HepG2 (cell line): ENCODE results near the gene KRTAP4-7. TPM values are rescaled to one million over a fixed set of nuclear protein-coding genes. Genes with fewer than 3 reads are reported as not detected.

Experiments used
- ATAC-seq: fragments of 200-7000 bp; cut with Tn5 transposase; 3 replicates; pipeline ENCODE4 v1.9.1; 2020; ENCODE audit warnings: mild to moderate bottlenecking, moderate library complexity
- BruUV-seq: library from RNA; stranded (reverse); fragments of 400-500 nt; replicated peaks from 2 replicates; lab custom pipeline; 2021; lab: Mats Ljungman, UMichigan
- CTCF ChIA-PET: fragments of 300-600 bp; formaldehyde crosslinking; extraction: SDS; loops from one replicate; lab custom pipeline; 2021; ENCODE audit warnings: low total read pairs, inconsistent platforms, low intra/inter-chr PET ratio; lab: Yijun Ruan, JAX
- POLR2A ChIA-PET: fragments of 350-600 bp; sonication (Branson Sonifier 250); formaldehyde crosslinking; loops from one replicate; lab custom pipeline; 2020; ENCODE audit warnings: antibody characterized with exemption, inconsistent platforms; lab: Yijun Ruan, JAX
- DNase-seq: peaks from one replicate; pipeline ENCODE4 v3.0.0-alpha.2; 2015; ENCODE audit warnings: low spot score
- FAIRE-seq: peaks from 3 replicates; lab custom pipeline; 2011; peaks lifted over from hg19 to GRCh38; lab: Jason Lieb, UNC
- H2AFZ ChIP-seq: one replicate; pipeline ENCODE4 v1.6.1; 2011; ENCODE audit warnings: low read length, inconsistent platforms
- H3K27ac ChIP-seq: fragments of 300-600 bp; 3 replicates; pipeline ENCODE4 v1.8.0; 2011; ENCODE audit warnings: mixed run types, mild to moderate bottlenecking, mixed read lengths, low read length, inconsistent platforms; ENCODE audit not compliant: insufficient read depth; ENCODE audit errors: extremely low read length
- H3K27me3 ChIP-seq, 2 experiments: fragments of 200-600 bp in 1 of 2; 2 replicates in 1 of 2; 3 replicates in 1 of 2; pipeline versions ENCODE4 v1.6.0 to v1.8.0; 2011; ENCODE audit warnings: low read length in 2 of 2, mild to moderate bottlenecking in 2 of 2, moderate library complexity in 2 of 2, inconsistent platforms in 1 of 2; ENCODE audit not compliant: insufficient read depth in 2 of 2, control insufficient read depth in 1 of 2
- H3K36me3 ChIP-seq, 2 experiments: fragments of 200-600 bp in 1 of 2; replicated peaks in 1 of 2; 2 replicates in 1 of 2; 3 replicates in 1 of 2; pipeline versions ENCODE4 v1.5.1 to v1.8.0; 2011; ENCODE audit warnings: low read length in 2 of 2, inconsistent platforms in 1 of 2; ENCODE audit not compliant: insufficient read depth in 2 of 2, control insufficient read depth in 1 of 2
- H3K4me1 ChIP-seq: 2 replicates; pipeline ENCODE4 v1.5.1; 2012; ENCODE audit warnings: low read length, inconsistent platforms; ENCODE audit not compliant: insufficient read depth
- H3K4me2 ChIP-seq: 2 replicates; pipeline ENCODE4 v1.6.0; 2011; ENCODE audit warnings: low read depth, low read length, inconsistent platforms
- H3K4me3 ChIP-seq, 3 experiments: fragments of 200-600 bp in 1 of 3; sonication (generic), shearing (Covaris generic) in 1 of 3; replicated peaks in 1 of 3; 2 replicates each; pipeline ENCODE4 v1.5.1; 2011 to 2016; ENCODE audit warnings: low read length in 3 of 3, inconsistent platforms in 2 of 3, low read depth in 2 of 3, mild to moderate bottlenecking in 2 of 3, control low read depth in 1 of 3, mixed read lengths in 1 of 3; ENCODE audit not compliant: insufficient read depth in 1 of 3
- H3K79me2 ChIP-seq: one replicate; pipeline ENCODE4 v1.6.1; 2011; ENCODE audit warnings: low read length, inconsistent platforms; ENCODE audit not compliant: insufficient read depth
- H3K9ac ChIP-seq: 2 replicates; pipeline ENCODE4 v1.6.0; 2011; ENCODE audit warnings: mild to moderate bottlenecking, low read depth, low read length, inconsistent platforms; ENCODE audit not compliant: insufficient read depth
- H3K9me3 ChIP-seq: 2 replicates; pipeline ENCODE4 v1.5.1; 2012; ENCODE audit warnings: mild to moderate bottlenecking, low read length
- H4K20me1 ChIP-seq: 2 replicates; pipeline ENCODE4 v1.6.0; 2011; ENCODE audit warnings: inconsistent platforms, mild to moderate bottlenecking, low read length, moderate library complexity; ENCODE audit not compliant: insufficient read depth
- BORCS8-MEF2B ChIP-seq: sonication (generic); formaldehyde crosslinking; IDR thresholded peaks from 2 replicates; pipeline ENCODE4 v1.8.0; 2022; ENCODE audit warnings: mild to moderate bottlenecking, missing genetic modification reagents
- KDM6A ChIP-seq: IDR thresholded peaks from 2 replicates; pipeline ENCODE4 v1.6.1; 2016; ENCODE audit warnings: low read depth
- PAF1 ChIP-seq: IDR thresholded peaks from 2 replicates; pipeline ENCODE4 v1.6.1; 2016; ENCODE audit warnings: missing genetic modification reagents, missing compliant biosample characterization
- PHF21A ChIP-seq: sonication (generic); formaldehyde crosslinking; IDR thresholded peaks from 2 replicates; pipeline ENCODE4 v1.5.0; 2020; ENCODE audit warnings: mild to moderate bottlenecking, missing genetic modification reagents
- PREB ChIP-seq: sonication (generic); formaldehyde crosslinking; IDR thresholded peaks from 2 replicates; pipeline ENCODE4 v1.4.0; 2020; ENCODE audit warnings: missing genetic modification reagents
- SALL1 ChIP-seq: sonication (generic); formaldehyde crosslinking; IDR thresholded peaks from 2 replicates; pipeline ENCODE4 v1.8.0; 2022; ENCODE audit warnings: mild to moderate bottlenecking, missing genetic modification reagents
- SMARCE1 ChIP-seq: fragments of 450-650 bp; IDR thresholded peaks from 2 replicates; pipeline ENCODE4 v1.6.1; 2017; ENCODE audit warnings: borderline replicate concordance
- THAP9 ChIP-seq: sonication (generic); formaldehyde crosslinking; IDR thresholded peaks from 2 replicates; pipeline ENCODE4; 2020; ENCODE audit warnings: missing genetic modification reagents, mild to moderate bottlenecking, borderline replicate concordance
- U2AF2 ChIP-seq: fragments of 200-400 bp; formaldehyde crosslinking; IDR thresholded peaks from 2 replicates; pipeline ENCODE4 v1.6.1; 2017; ENCODE audit warnings: low read depth, mild to moderate bottlenecking, low read length
- ZKSCAN1 ChIP-seq: fragments of 150-350 bp; IDR thresholded peaks from 2 replicates; pipeline ENCODE4 v1.6.1; 2014; ENCODE audit warnings: low read length
- ZKSCAN8 ChIP-seq: IDR thresholded peaks from 2 replicates; pipeline ENCODE4 v1.6.1; 2016; ENCODE audit warnings: borderline replicate concordance, missing genetic modification reagents, missing compliant biosample characterization
- ZNF264 ChIP-seq: sonication (generic); formaldehyde crosslinking; IDR thresholded peaks from 2 replicates; pipeline ENCODE4 v1.4.0; 2020; ENCODE audit warnings: missing genetic modification reagents
- ZNF605 ChIP-seq: sonication (generic); formaldehyde crosslinking; IDR thresholded peaks from 2 replicates; pipeline ENCODE4 v1.8.0; 2022; ENCODE audit warnings: mild to moderate bottlenecking, missing genetic modification reagents
- ZNF652 ChIP-seq: IDR thresholded peaks from 2 replicates; pipeline ENCODE4 v1.6.1; 2016; ENCODE audit warnings: low read depth, borderline replicate concordance
- ZNF747 ChIP-seq: sonication (generic); formaldehyde crosslinking; IDR thresholded peaks from 2 replicates; pipeline ENCODE4 v1.8.1; 2023; ENCODE audit warnings: missing genetic modification reagents, mild to moderate bottlenecking, borderline replicate concordance
- ZNF749 ChIP-seq: sonication (generic); formaldehyde crosslinking; IDR thresholded peaks from 2 replicates; pipeline ENCODE4 v1.8.0; 2022; ENCODE audit warnings: mild to moderate bottlenecking, missing genetic modification reagents, moderate library complexity, borderline replicate concordance
- ZNF775 ChIP-seq: sonication (generic); formaldehyde crosslinking; IDR thresholded peaks from 2 replicates; pipeline ENCODE4 v1.4.0; 2020; ENCODE audit warnings: missing genetic modification reagents, mild to moderate bottlenecking, moderate library complexity, borderline replicate concordance
- ZNF788 ChIP-seq: sonication (generic); formaldehyde crosslinking; IDR thresholded peaks from 2 replicates; pipeline ENCODE4 v1.5.0; 2020; ENCODE audit warnings: mild to moderate bottlenecking, missing genetic modification reagents, borderline replicate concordance
- WGBS: methylation state at CpG from one replicate; pipeline ENCODE4 v1.1.6; 2017; ENCODE audit warnings: low lambda C conversion rate; 5-methylcytosine and 5-hydroxymethylcytosine counted together
- in situ Hi-C: cut with HindIII; loops from 2 replicates; pipeline ENCODE4 v1.10.0; 2017; ENCODE audit warnings: low pct_unique_long_range_greater_than_20kb; ENCODE audit not compliant: extremely low pct_ligation_motif_present
- intact Hi-C: fragments of 100-400 bp; cut with micrococcal nuclease; formaldehyde crosslinking; loops from one replicate; pipeline ENCODE4 v1.10.0; 2022; ENCODE audit not compliant: unreplicated experiment
- polyA plus RNA-seq, 8 experiments: library from polyadenylated mRNA; depleted of rRNA in 3 of 8; stranded (reverse) in 7 of 8; unstranded in 1 of 8; fragments of >200 nt; fragmentation: Illumina TruSeq in 4 of 8; extraction: Trizol in 4 of 8; gene quantifications; 2 replicates each; pipeline versions ENCODE4 v1.2.1 to v1.2.3, GENCODE V29; 2011 to 2016; ENCODE audit warnings: low read depth in 4 of 8, missing spikeins in 1 of 8, mixed read lengths in 1 of 8; ENCODE audit not compliant: insufficient read depth in 1 of 8
- total RNA-seq, 5 experiments: library from RNA; depleted of rRNA; stranded (reverse); fragments of >200 nt; fragmentation: Illumina TruSeq; extraction: Trizol; gene quantifications; 2 replicates each; pipeline ENCODE4 v1.2.3, GENCODE V29; 2016; ENCODE audit warnings: low read depth in 1 of 5

The KRTAP4-7 gene
- total and polyA plus RNA-seq, 2 of the 13 experiments (the other 11 are each of a cell fraction or from before 2014, with no cell fraction given) = not detected

DNA sequence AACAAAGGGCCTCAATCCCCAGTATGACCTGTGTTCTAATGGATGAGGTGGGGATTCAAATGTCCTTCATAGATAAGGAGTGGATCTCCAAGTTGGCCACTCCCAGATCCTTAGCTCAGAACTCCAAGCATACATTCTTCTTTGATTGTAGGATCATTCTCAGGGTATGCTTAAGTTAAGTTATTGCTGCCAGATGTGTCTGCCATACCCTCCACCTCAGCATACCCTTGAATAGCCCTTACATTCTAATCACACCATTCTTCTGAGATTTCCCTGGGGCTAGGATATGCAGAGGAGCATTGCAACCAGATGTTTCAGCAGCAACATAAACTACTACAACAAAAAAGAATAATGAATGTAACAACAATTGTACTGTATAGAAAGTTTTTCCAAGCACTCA, 16.7 kb upstream of the KRTAP4-7 start:
- no peak overlapping the region for H2AFZ ChIP-seq
- intact Hi-C loops = no loop called here
- POLR2A ChIA-PET = no interaction called here
- H3K27ac ChIP-seq = no peak overlapping the region
- FAIRE-seq = no peak
- no TSS peak for BruUV-seq
- no peaks in the 10 kb centered on the region for H3K36me3 ChIP-seq
- peaks cover 12% of the 10 kb centered on the region for H3K4me1 ChIP-seq
- CTCF ChIA-PET = no interaction called here
- H3K27me3 ChIP-seq = no peaks in the 10 kb centered on the region
- no peak overlapping the region for H3K9ac ChIP-seq
- H3K9me3 ChIP-seq = no peaks in the 10 kb centered on the region
- TF ChIP-seq ZNF264 (CRISPR knock-in tag) = no peak
- TF ChIP-seq ZKSCAN1 = no peak
- TF ChIP-seq ZNF747 (CRISPR knock-in tag) = no peak
- no peak for TF ChIP-seq ZKSCAN8
- no peak for TF ChIP-seq ZNF775 (CRISPR knock-in tag)
- no peak for TF ChIP-seq ZNF605 (CRISPR knock-in tag)
- no peak for TF ChIP-seq ZNF652 (CRISPR knock-in tag)
- no peak for TF ChIP-seq KDM6A
- no peak for TF ChIP-seq SMARCE1
- TF ChIP-seq, all 625 proteins: peak for 0
- in situ Hi-C loops = no loop called here
- H3K79me2 ChIP-seq = no peaks in the 10 kb centered on the region
- ATAC-seq (no peak), DNase-seq (no peak)
- no peak overlapping the region for H3K4me3 ChIP-seq
- H3K4me2 ChIP-seq = no peak overlapping the region
- no peaks in the 10 kb centered on the region for H4K20me1 ChIP-seq

DNA sequence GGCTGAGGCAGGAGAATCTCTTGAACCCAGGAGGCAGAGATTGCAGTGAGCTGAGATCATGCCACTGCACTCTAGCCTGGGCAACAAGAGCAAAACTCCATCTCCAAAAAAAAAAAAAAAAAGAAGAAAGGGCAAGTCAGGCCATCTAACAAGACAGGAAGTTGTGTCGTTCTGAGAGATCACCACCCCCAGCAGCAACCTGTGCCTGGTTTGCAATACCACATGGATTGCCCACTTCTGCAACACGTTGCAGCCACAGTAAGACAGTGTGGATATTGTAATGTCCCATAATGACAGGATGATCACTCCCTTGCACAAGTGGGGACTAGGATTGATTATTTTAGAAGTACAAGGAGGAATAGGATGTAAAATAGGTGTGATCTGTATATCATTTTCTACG, 14.9 kb upstream of the KRTAP4-7 start:
- intact Hi-C loops (no loop called here), in situ Hi-C loops (no loop called here)
- DNase-seq (no peak), ATAC-seq (no peak), FAIRE-seq (no peak)
- no peak overlapping the region for H3K4me3 ChIP-seq
- no peak overlapping the region for H3K4me2 ChIP-seq
- no peaks in the 10 kb centered on the region for H3K36me3 ChIP-seq
- no peaks in the 10 kb centered on the region; a peak in 1 of 5 replicates for H3K27me3 ChIP-seq
- H2AFZ ChIP-seq = no peak overlapping the region
- ChIA-PET POLR2A (no interaction called here), CTCF (no interaction called here)
- no TSS peak for BruUV-seq
- no peak overlapping the region for H3K27ac ChIP-seq
- H4K20me1 ChIP-seq = no peaks in the 10 kb centered on the region
- no peaks in the 10 kb centered on the region for H3K79me2 ChIP-seq
- WGBS = 52% methylated on average over 3 of the region's 3 CpGs
- H3K4me1 ChIP-seq = no peaks in the 10 kb centered on the region; the same call in 1 of the 2 replicates
- no peaks in the 10 kb centered on the region for H3K9me3 ChIP-seq
- no peak overlapping the region for H3K9ac ChIP-seq
- TF ChIP-seq THAP9 (CRISPR knock-in tag) = no peak
- TF ChIP-seq BORCS8-MEF2B = no peak
- no peak for TF ChIP-seq SALL1
- TF ChIP-seq ZNF788 (CRISPR knock-in tag) = no peak
- no peak for TF ChIP-seq PAF1 (CRISPR knock-in tag)
- TF ChIP-seq U2AF2 = no peak
- no peak for TF ChIP-seq PHF21A (CRISPR knock-in tag)
- no peak for TF ChIP-seq ZNF749 (CRISPR knock-in tag)
- TF ChIP-seq PREB (CRISPR knock-in tag) = no peak
